Activated T-cell treated with anti-CD3 and anti-CD28 coated beads, Interleukin-2, amount 50 U/mL, for 48 hours (primary cell): ENCODE results near the gene CCND2.

Experiments used
- DNase-seq, 2 experiments: peaks; one replicate each; pipeline ENCODE4 v3.0.0-alpha.2; 2020

The CCND2 gene

GRCh38 chr12:4277857-4278256 is 4.3 kb downstream of the CCND2 start:
- no peak for DNase-seq

- DNase-seq, result no peak
Measured at GRCh38 chr12:4278329-4279197, 5.0 kb downstream of the CCND2 start.

- DNase-seq, result no peak
Measured at GRCh38 chr12:4279198-4279690, 5.7 kb downstream of the CCND2 start.

GRCh38 chr12:4280351-4281163 is 7.0 kb downstream of the CCND2 start:
- DNase-seq, result no peak

GRCh38 chr12:4281173-4281654 is 7.7 kb downstream of the CCND2 start:
- no peak for DNase-seq

- no peak for DNase-seq
Measured at GRCh38 chr12:4282103-4282891, 8.7 kb downstream of the CCND2 start.

- DNase-seq, result no peak
Measured at GRCh38 chr12:4282892-4283511, 9.4 kb downstream of the CCND2 start.

- DNase-seq, result no peak
Measured at GRCh38 chr12:4283512-4284255, 10.1 kb downstream of the CCND2 start.

GRCh38 chr12:4284306-4284705 is 10.7 kb downstream of the CCND2 start:
- DNase-seq, result peak in 1 of 2 experiments; percentile 14

- peak in 1 of 2 experiments; percentile 13 for DNase-seq
Measured at GRCh38 chr12:4285070-4285469, 11.5 kb downstream of the CCND2 start.

- DNase-seq, result peak; percentile 20 to 27
Measured at GRCh38 chr12:4286228-4286627, 12.7 kb downstream of the CCND2 start.

- DNase-seq, result peak in 1 of 2 experiments; percentile 18
Measured at GRCh38 chr12:4286771-4287317, 13.3 kb downstream of the CCND2 start.

GRCh38 chr12:4287325-4288211 is 14.0 kb downstream of the CCND2 start:
- peak; percentile 37 to 39 for DNase-seq

- peak; percentile 23 to 35 for DNase-seq
Measured at GRCh38 chr12:4288296-4289131, 15.0 kb downstream of the CCND2 start.

- peak; percentile 15 to 16 for DNase-seq
Measured at GRCh38 chr12:4289231-4289878, 15.8 kb downstream of the CCND2 start.

- DNase-seq, result peak; percentile 13 to 14
Measured at GRCh38 chr12:4289998-4290790, 16.6 kb downstream of the CCND2 start.

GRCh38 chr12:4292341-4293073 is 18.9 kb downstream of the CCND2 start:
- peak; percentile 14 to 20 for DNase-seq
